Smooth muscle cell of trachea (primary cell): ENCODE measurements around the gene ANKRD27. TPM values are rescaled to one million over a fixed set of nuclear protein-coding genes. Genes with fewer than 3 reads are reported as not detected.

Experiments
- total RNA-seq: library from RNA; depleted of rRNA; stranded (reverse); fragments of >200 nt; gene quantifications from 2 replicates; pipeline ENCODE4 v1.2.1, GENCODE V29; 2014

Gene ANKRD27
- 34.6 and 38.9 TPM in 2 replicates for total RNA-seq

DNA sequence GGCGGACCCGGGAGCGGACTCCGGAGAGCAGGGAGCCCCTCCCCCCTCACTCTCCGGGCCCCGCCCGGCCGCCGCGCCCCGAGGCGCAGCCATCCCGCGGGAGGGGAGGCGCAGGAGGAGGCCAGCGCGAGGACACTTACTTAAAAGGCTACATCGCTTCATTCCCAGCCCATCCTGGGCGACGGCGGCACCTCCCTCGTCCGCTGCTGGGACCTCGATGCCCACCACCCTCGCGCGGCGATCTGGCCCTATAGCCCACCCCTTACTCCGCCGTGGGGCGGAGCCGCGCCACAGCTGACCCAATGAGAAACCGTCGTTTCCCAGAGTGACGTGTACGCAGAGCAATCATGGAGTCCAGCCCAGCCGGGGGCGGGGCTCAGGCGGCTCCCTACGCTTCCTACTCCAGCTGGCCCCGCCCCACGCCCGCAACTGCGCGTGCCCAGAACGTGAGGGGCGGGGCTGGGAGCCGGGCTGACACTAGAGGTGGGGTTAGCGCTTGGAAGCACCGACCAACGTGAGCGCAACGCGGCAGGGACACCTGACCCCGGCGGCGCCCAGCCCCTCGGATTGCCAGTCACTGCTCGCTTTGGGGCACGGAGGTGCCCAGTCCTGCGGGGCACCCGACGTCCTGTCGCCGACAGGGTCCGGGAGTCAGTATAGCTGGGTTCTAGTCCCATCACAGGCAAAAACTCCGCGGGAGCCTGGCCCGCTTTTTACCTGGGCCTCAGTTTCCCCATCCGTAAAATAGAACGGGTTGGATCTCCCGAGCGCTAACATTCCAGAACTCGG is at the start of gene ANKRD27:
ANKRD27 (minus strand) TSS at position 250 of the 789 bp plus-strand sequence. CDS start 16,165 bp downstream, outside the sequence.

DNA sequence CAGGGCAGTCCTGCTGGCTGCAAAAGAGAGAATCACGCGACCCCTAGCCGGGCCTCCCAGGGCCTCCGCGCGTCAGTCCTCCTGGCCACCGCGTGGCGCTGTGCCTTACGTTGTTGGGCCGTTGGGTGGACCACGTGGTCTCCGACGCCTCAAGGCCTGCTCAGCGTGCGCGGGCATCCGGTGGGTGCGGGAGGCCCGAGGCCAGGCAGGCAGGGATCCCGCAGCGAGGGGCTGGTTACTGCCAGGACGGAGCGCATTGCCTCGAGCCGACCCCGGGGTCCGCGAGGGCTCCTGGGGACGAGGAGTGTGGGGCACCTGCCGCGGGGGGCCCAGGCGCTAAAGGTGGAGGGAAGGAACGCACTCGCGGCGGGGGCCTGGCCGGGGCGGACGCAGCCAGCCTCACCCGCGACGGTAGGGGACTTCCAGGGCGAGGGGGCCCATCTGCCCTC is 44.7 kb upstream of the ANKRD27 start, which contains the start of gene TDRD12:
TDRD12 (plus strand) TSS at position 157 of the 449 bp plus-strand sequence. CDS start 306 bp downstream, outside the sequence.

DNA sequence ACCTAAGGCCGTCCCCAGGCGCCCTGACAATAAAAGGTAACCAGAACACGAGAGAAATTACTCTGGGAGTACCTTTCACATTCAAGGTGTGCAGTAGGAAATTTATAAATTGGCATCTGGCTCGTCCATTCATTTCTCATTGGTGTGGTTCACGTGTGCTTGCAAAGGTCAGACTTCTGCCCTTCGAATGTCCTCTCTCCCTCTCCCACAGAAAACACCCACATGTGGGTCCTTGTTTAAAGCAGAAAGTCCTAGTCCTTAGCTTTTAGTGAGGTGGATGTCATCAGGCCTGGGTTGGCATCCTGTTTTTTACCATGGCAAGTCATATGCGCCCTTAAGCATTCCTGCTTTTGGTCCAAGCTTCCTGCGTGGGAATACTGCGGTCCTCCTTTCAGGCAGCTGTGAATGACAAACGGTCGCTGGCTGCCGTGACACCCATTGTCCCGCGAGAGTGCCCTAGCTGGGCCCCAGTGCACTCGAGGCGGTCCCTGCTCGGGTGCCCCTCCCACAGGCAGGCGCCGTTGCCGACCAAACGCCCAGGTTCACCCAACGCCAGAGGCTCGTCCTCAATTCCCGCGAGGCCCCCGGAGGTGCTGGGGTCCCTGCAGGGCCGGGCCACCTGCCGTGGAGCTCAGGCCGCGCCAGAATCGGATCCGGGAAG is 16.4 kb upstream of the ANKRD27 start, which contains the start of gene NUDT19:
NUDT19 (plus strand) TSS at position 531 of the 661 bp plus-strand sequence. CDS start 140 bp downstream, outside the sequence.

DNA sequence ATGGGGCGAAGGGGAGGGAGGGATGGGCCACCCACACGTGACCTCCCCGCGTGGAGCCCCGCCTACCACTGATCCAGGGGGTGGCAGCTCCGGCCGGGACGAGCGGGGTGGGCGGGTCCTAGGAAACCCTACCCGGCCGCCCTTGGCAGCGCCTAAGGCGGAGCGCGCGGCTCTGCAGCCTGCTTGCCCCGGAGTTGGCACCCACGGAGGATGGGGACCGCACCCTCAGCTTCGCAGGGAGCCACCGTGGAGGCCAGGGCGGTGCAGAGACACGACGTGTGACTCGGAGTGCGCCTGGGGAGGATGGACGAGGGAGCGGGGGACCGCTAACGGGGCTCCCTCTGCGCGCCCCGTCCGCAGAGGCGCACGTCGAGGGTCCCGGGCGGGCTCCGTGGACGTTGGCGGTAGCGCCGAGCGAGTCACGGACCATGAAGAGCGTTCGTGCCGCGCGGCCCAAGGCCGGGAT is 773 bp upstream of the ANKRD27 start, which contains the start of gene RGS9BP:
RGS9BP (plus strand) TSS at position 129 of the 466 bp plus-strand sequence. CDS start 416 bp downstream, outside the sequence.

DNA sequence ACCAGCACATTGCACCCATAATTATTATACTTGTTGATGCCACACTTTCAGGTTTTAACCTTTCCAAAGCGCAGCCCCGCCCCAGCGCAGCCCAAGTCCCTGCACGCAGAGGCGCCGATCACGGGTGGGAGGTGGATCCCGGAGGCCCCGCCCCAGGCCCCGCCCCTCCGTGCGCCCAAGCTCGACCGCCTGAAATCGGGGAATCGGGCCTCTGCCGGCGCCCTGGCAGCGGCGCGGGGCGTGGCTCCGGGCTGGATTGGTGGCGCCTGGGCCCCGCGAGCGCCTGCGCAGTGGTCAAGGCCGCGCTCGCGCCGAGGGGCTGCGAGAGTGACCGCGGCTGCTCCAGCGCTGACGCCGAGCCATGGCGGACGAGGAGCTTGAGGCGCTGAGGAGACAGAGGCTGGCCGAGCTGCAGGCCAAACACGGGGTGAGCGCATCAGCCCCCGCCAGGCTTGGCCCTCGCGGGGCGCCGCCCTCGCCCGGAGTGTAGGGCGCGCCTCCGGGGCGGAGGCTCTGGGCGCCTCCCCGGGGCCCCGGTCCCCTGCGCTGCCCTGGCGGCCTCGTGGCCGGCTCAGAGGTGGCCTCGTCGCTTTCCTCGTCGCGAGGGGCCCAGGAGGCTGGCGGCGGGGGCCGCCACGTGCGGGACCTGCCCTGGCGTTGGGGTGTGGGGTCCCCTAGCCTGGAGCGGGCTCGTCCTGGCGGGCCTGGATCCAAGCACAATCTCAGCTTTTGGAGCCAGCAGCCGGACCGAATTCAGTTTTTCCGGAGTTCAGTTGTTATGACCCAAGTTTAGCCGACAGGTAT is 93.9 kb downstream of the ANKRD27 start, which contains the start of gene PDCD5:
PDCD5 (plus strand) TSS at position 290 of the 804 bp plus-strand sequence; CDS start at position 362, 72 bp downstream.

Other genes with a start within 250 kb of the ANKRD27 start
- 62.9 and 141 TPM in 2 replicates for gene PDCD5, start 94.0 kb downstream of the ANKRD27 start, total RNA-seq
- 0.15 and 0.83 TPM in 2 replicates for gene RGS9BP, start 668 bp upstream of the ANKRD27 start, total RNA-seq
- 5.2 and 8.3 TPM in 2 replicates for gene NUDT19, start 16.6 kb upstream of the ANKRD27 start, total RNA-seq
- under 0.01 and 0.58 TPM in 2 replicates for gene TDRD12, start 44.6 kb upstream of the ANKRD27 start, total RNA-seq
- 0.50 TPM in 1 of 2 replicates, not detected in the other for gene SLC7A9, start 194.6 kb upstream of the ANKRD27 start, total RNA-seq